ENCODE measurements around the gene WNK3.
A peak's percentile ranks its signal among the peaks of the same experiment; 100 is the strongest.
"Not testable (repeated sequence)": the region's sequence is repeated elsewhere in the genome, so short reads cannot be mapped to it uniquely, and the experiment has no call there.

The WNK3 gene

GRCh38 chrX:54357414-54358377 is at the start of gene WNK3:
TSS of gene WNK3 (minus strand) at chrX:54358046.
- DNase-seq: peak; percentile 85 to 87

- no peak for DNase-seq
Measured at GRCh38 chrX:54407266-54407665, 49.4 kb upstream of the WNK3 start.

- no peak for DNase-seq
Measured at GRCh38 chrX:54397113-54397512, 39.3 kb upstream of the WNK3 start.

- DNase-seq: no peak
Measured at GRCh38 chrX:54386314-54386713, 28.5 kb upstream of the WNK3 start.

- not testable (repeated sequence) for DNase-seq
Measured at GRCh38 chrX:54384661-54385060, 26.8 kb upstream of the WNK3 start.

- DNase-seq: no peak
Measured at GRCh38 chrX:54359408-54359807, 1.6 kb upstream of the WNK3 start.

GRCh38 chrX:54358424-54359211 is 772 bp upstream of the WNK3 start:
- DNase-seq: peak; percentile 36 to 57

GRCh38 chrX:54352677-54353076 is 5.2 kb downstream of the WNK3 start:
- no peak for DNase-seq

GRCh38 chrX:54337383-54337782 is 20.5 kb downstream of the WNK3 start:
- DNase-seq: not testable (repeated sequence)

GRCh38 chrX:54325077-54325476 is 32.8 kb downstream of the WNK3 start:
- no peak for DNase-seq

- DNase-seq: no peak
Measured at GRCh38 chrX:54320067-54320466, 37.8 kb downstream of the WNK3 start.

GRCh38 chrX:54306379-54306778 is 51.5 kb downstream of the WNK3 start:
- no peak for DNase-seq

- no peak for DNase-seq
Measured at GRCh38 chrX:54301516-54301915, 56.3 kb downstream of the WNK3 start.

- DNase-seq: no peak
Measured at GRCh38 chrX:54294306-54294705, 63.5 kb downstream of the WNK3 start.

GRCh38 chrX:54292755-54293154 is 65.1 kb downstream of the WNK3 start:
- DNase-seq: no peak

- no peak for DNase-seq
Measured at GRCh38 chrX:54291758-54292157, 66.1 kb downstream of the WNK3 start.

- no peak for DNase-seq
Measured at GRCh38 chrX:54288968-54289367, 68.9 kb downstream of the WNK3 start.

GRCh38 chrX:54288277-54288676 is 69.6 kb downstream of the WNK3 start:
- no peak for DNase-seq

- DNase-seq: no peak
Measured at GRCh38 chrX:54281676-54282075, 76.2 kb downstream of the WNK3 start.

GRCh38 chrX:54280466-54280865 is 77.4 kb downstream of the WNK3 start:
- no peak for DNase-seq

- no peak for DNase-seq
Measured at GRCh38 chrX:54271664-54272063, 86.2 kb downstream of the WNK3 start.

- peak in 1 of 2 experiments; percentile 15 for DNase-seq
Measured at GRCh38 chrX:54248309-54248708, 109.5 kb downstream of the WNK3 start.

GRCh38 chrX:54246866-54247265 is 111.0 kb downstream of the WNK3 start:
- no peak for DNase-seq

- DNase-seq: no peak
Measured at GRCh38 chrX:54238588-54238987, 119.3 kb downstream of the WNK3 start.

Data from NCI-H2081 (cell line).